Measurements from ENCODE around the gene ZNF329. TPM values are rescaled to one million over a fixed set of nuclear protein-coding genes. Genes with fewer than 3 reads are reported as not detected.

Gene ZNF329
- total and polyA plus RNA-seq, 9 of the 15 experiments (the other 6 are each of a cell fraction or from before 2014, with no cell fraction given): 0.21 to 3.6 (median 2.2) TPM

- H3K4me2 ChIP-seq (ENCODE audit: insufficient read depth, low read length): peak overlapping the region; percentile 79
- peak overlapping the region; percentile 46 to 89; a peak in 3 of 4 replicates for H3K9ac ChIP-seq (ENCODE audit: insufficient read depth in 1 of 2, low read depth in 2 of 2, low read length in 2 of 2)
- no peak overlapping the region for H3K27ac ChIP-seq (ENCODE audit: extremely low read depth, low read depth, low read length)
- no peaks in the 10 kb centered on the region for H4K20me1 ChIP-seq (replicated peaks; ENCODE audit: control insufficient read depth, insufficient read depth, low read length)
- peak overlapping the region; percentile 67 for H3K4me3 ChIP-seq
- H3K4me1 ChIP-seq (replicated peaks in 1 of 2; ENCODE audit: control insufficient read depth in 2 of 2, insufficient read depth in 2 of 2, low read length in 2 of 2): peaks cover 0 to 24% of the 10 kb centered on the region in 2 experiments; a peak in 2 of 5 replicates
- POLR2A ChIA-PET: interaction anchor here (0.6 kb wide), 1 partner anchor 40 kb away, joined by 3 read pairs; no protein-coding TSS in a partner anchor
- CTCF ChIA-PET (ENCODE audit: low intra/inter-chr PET ratio): interaction anchor here (0.5 kb wide), 1 partner anchor 65 kb away, joined by 3 read pairs; no protein-coding TSS in a partner anchor
- no peaks in the 10 kb centered on the region for H3K9me1 ChIP-seq (ENCODE audit: control insufficient read depth, insufficient read depth, low read length)
- WGBS (ENCODE audit: insufficient coverage, low coverage, missing lambda C conversion rate): 17% methylated on average over 78 of the region's 85 CpGs
- ATAC-seq (peak; percentile 94), DNase-seq (ENCODE audit: extremely low read depth in 1 of 4, low spot score in 3 of 4) (peak; percentile 79 to 88 (median 82)), FAIRE-seq (peak; percentile 74)
- no peaks in the 10 kb centered on the region for H3K79me2 ChIP-seq (ENCODE audit: control insufficient read depth, insufficient read depth, low read length)
- H3K27me3 ChIP-seq (ENCODE audit: control insufficient read depth in 2 of 2, insufficient read depth in 2 of 2, low read length in 2 of 2): no peaks in the 10 kb centered on the region
- BruUV-seq (replicated peaks): no TSS peak
- H3K9me3 ChIP-seq (replicated peaks; ENCODE audit: control insufficient read depth, insufficient read depth, low read depth, low read length): peaks cover 4% of the 10 kb centered on the region; the same call in 1 of the 2 replicates
- intact Hi-C loops (cut with micrococcal nuclease) (loop anchor here (10.0 kb wide), 1 partner anchor 1050 kb away; no protein-coding TSS in a partner anchor), in situ Hi-C loops (cut with MboI) (loop anchor here (10.0 kb wide), 1 partner anchor 130 kb away; no protein-coding TSS in a partner anchor)
- peak overlapping the region; percentile 87 for H2AFZ ChIP-seq (ENCODE audit: low read depth, low read length)
- H3K36me3 ChIP-seq (ENCODE audit: control insufficient read depth, insufficient read depth, low read length): no peaks in the 10 kb centered on the region
- TF ChIP-seq RAD21 (CRISPR knock-in tag; conservative IDR thresholded peaks at IDR 0.05 in 1 of 2, IDR thresholded peaks at IDR 0.05 in 1 of 2) (peak; percentile 80 to 94), KLF1 (tag; IDR thresholded peaks at IDR 0.05) (0 out of 2 replicates have a peak, but pooled peaks have one; percentile 25), ETV1 (tag; conservative IDR thresholded peaks at IDR 0.05; ENCODE audit: low read depth) (peak; percentile 83), ATF1 (CRISPR knock-in tag; IDR thresholded peaks at IDR 0.05) (no peak), ATF1 (tag; IDR thresholded peaks at IDR 0.05) (0 out of 2 replicates have a peak, but pooled peaks have one; percentile 50), CREB3L1 (IDR thresholded peaks at IDR 0.05; ENCODE audit: borderline replicate concordance, low read depth) (peak; percentile 57; the same call in 1 of the 2 replicates), PREB (CRISPR knock-in tag; IDR thresholded peaks at IDR 0.05) (0 out of 2 replicates have a peak, but pooled peaks have one; percentile 77), SP2 (IDR thresholded peaks at IDR 0.05; ENCODE audit: extremely low read depth, low read depth, low read length, poor library complexity, severe bottlenecking) (no peak), CCNT2 (IDR thresholded peaks at IDR 0.05; ENCODE audit: borderline replicate concordance, extremely low read depth, insufficient read length, low read depth, low read length) (peak; percentile 58), ZFP91 (CRISPR knock-in tag; IDR thresholded peaks at IDR 0.05) (no peak), ZBTB9 (CRISPR knock-in tag; IDR thresholded peaks at IDR 0.05) (no peak), MYC (IDR thresholded peaks at IDR 0.05; ENCODE audit: low read depth, low read length) (peak; percentile 42; the same call in 1 of the 2 replicates), MYC (CRISPR knock-in tag; IDR thresholded peaks at IDR 0.05; ENCODE audit: borderline replicate concordance, low read depth) (no peak)
Measured at GRCh38 chr19:58154679-58155648, 4.4 kb upstream of the ZNF329 start.

Measured in K562 (cell line).